ENCODE data around the gene PRICKLE3.

PRICKLE3 gene

GRCh38 chrX:49199315-49199595 lies 13.1 kb upstream of the PRICKLE3 start:
- H3K9ac ChIP-seq (ENCODE audit: low read length) = peak overlapping the region; percentile 62; the same call in 1 of the 2 replicates
- no peak overlapping the region for H3K27ac ChIP-seq (ENCODE audit: low read length)
- no peaks in the 10 kb centered on the region for H4K20me1 ChIP-seq (ENCODE audit: insufficient read depth, low read length)
- no peaks in the 10 kb centered on the region for H3K27me3 ChIP-seq (ENCODE audit: low read depth, low read length)
- H3K4me2 ChIP-seq (ENCODE audit: low read length) = peak overlapping the region; percentile 74
- no peaks in the 10 kb centered on the region for H3K9me3 ChIP-seq (ENCODE audit: insufficient read depth, low read length)
- H2AFZ ChIP-seq (ENCODE audit: low read depth, low read length) = no peak overlapping the region
- no peak for TF ChIP-seq EZH2phosphoT487 (IDR thresholded peaks at IDR 0.05; ENCODE audit: low read depth)
- no peak for TF ChIP-seq CTCF (IDR thresholded peaks at IDR 0.05; ENCODE audit: low read depth, low read length)
- no peaks in the 10 kb centered on the region for H3K36me3 ChIP-seq (replicated peaks; ENCODE audit: low read depth, low read length)
- H3K79me2 ChIP-seq (ENCODE audit: low read length) = no peaks in the 10 kb centered on the region
- H3K4me3 ChIP-seq (ENCODE audit: low read length) = peak overlapping the region; percentile 85
- H3K4me1 ChIP-seq (ENCODE audit: low read length) = peaks cover 12% of the 10 kb centered on the region

DNA sequence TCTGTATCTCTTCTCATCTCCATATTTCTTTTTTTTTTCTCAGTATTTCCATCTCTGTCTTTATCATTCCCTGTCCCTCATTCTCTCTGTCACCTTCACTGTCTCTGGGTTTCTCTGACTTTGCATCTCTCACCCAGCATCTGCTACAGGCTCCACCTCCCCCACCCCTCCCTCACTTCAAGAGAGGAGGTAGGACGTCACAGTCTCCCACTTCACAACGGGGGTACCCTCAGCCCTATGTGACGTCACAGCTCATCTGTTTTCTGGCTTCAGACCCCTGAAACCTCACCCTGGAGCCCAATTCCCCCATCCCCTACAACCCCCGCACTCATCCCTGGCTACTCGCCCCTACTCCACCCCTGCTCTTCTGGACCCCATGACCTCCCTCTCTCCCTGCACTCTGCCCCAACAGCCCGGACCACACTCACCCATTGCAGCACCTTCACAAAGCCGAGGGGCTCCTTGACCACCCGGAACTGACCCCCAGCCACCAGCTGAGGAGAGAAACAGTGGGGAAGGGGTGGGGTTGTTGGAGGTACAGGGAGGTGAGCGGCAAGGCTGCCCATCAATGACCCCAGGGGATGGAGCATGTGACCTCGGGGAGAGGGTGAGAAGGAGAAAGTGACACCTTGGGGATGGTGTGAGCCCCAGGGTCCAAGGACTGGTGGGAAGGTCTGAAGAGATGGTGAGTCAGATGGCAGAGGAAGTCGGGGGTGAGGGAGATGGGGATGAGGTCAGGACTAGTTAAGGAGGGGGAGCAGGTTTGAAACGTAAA lies 12.6 kb upstream of the PRICKLE3 start:
- Histone ChIP-seq H2AFZ (ENCODE audit: low read depth, low read length) (no peak overlapping the region), H3K4me1 (ENCODE audit: low read length) (peaks cover 12% of the 10 kb centered on the region), H3K27ac (ENCODE audit: low read length) (no peak overlapping the region), H3K36me3 (replicated peaks; ENCODE audit: low read depth, low read length) (no peaks in the 10 kb centered on the region), H3K4me3 (ENCODE audit: low read length) (peak overlapping the region; percentile 85), H3K4me2 (ENCODE audit: low read length) (peak overlapping the region; percentile 74), H4K20me1 (ENCODE audit: insufficient read depth, low read length) (no peaks in the 10 kb centered on the region), H3K79me2 (ENCODE audit: low read length) (no peaks in the 10 kb centered on the region), H3K27me3 (ENCODE audit: low read depth, low read length) (no peaks in the 10 kb centered on the region), H3K9me3 (ENCODE audit: insufficient read depth, low read length) (no peaks in the 10 kb centered on the region), H3K9ac (ENCODE audit: low read length) (no peak overlapping the region)
- TF ChIP-seq CTCF (IDR thresholded peaks at IDR 0.05; ENCODE audit: low read depth, low read length) = no peak
- no peak for TF ChIP-seq EZH2phosphoT487 (IDR thresholded peaks at IDR 0.05; ENCODE audit: low read depth)

GRCh38 chrX:49197543-49198087 lies 11.4 kb upstream of the PRICKLE3 start:
- no peaks in the 10 kb centered on the region for H3K36me3 ChIP-seq (replicated peaks; ENCODE audit: low read depth, low read length)
- no peak overlapping the region for H3K9ac ChIP-seq (ENCODE audit: low read length)
- H2AFZ ChIP-seq (ENCODE audit: low read depth, low read length) = no peak overlapping the region
- TF ChIP-seq CTCF (IDR thresholded peaks at IDR 0.05; ENCODE audit: low read depth, low read length) (no peak), EZH2phosphoT487 (IDR thresholded peaks at IDR 0.05; ENCODE audit: low read depth) (no peak)
- no peaks in the 10 kb centered on the region for H3K79me2 ChIP-seq (ENCODE audit: low read length)
- peaks cover 13% of the 10 kb centered on the region for H3K4me1 ChIP-seq (ENCODE audit: low read length)
- H3K27me3 ChIP-seq (ENCODE audit: low read depth, low read length) = no peaks in the 10 kb centered on the region
- no peak overlapping the region for H3K27ac ChIP-seq (ENCODE audit: low read length)
- no peaks in the 10 kb centered on the region for H3K9me3 ChIP-seq (ENCODE audit: insufficient read depth, low read length)
- no peak overlapping the region for H3K4me2 ChIP-seq (ENCODE audit: low read length)
- H4K20me1 ChIP-seq (ENCODE audit: insufficient read depth, low read length) = no peaks in the 10 kb centered on the region
- H3K4me3 ChIP-seq (ENCODE audit: low read length) = no peak overlapping the region

DNA sequence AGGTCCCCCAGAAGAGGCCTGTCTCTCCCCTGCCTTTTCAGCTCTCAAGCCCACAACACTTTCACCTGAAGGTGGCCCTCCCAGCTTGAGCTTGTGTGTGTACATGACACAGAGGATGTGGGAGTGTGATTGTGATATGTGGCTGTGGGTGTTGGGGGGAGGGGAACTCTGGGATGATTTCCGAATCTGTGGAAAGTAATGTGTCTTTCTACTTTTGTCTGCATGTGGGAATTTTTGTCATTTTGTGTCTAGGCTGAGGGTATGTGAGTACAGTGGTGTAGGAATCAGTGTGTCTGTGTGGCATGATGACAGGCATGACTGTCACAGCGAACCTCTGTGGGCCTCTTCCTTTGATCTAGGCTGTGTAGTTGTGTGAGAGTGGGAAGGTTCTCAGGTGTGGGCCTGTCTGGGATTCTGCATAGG lies 7.4 kb upstream of the PRICKLE3 start:
- H3K4me1 ChIP-seq (ENCODE audit: low read length) = peaks cover 11% of the 10 kb centered on the region; the same call in 1 of the 2 replicates
- TF ChIP-seq CTCF (IDR thresholded peaks at IDR 0.05; ENCODE audit: low read depth, low read length) = no peak
- H3K9me3 ChIP-seq (ENCODE audit: insufficient read depth, low read length) = no peaks in the 10 kb centered on the region

More for the DNA sequence above, 7.4 kb upstream of the PRICKLE3 start:
- H4K20me1 ChIP-seq (ENCODE audit: insufficient read depth, low read length) = no peaks in the 10 kb centered on the region
- H3K36me3 ChIP-seq (replicated peaks; ENCODE audit: low read depth, low read length) = no peaks in the 10 kb centered on the region
- H3K9ac ChIP-seq (ENCODE audit: low read length) = no peak overlapping the region
- H3K27me3 ChIP-seq (ENCODE audit: low read depth, low read length) = no peaks in the 10 kb centered on the region
- H3K4me3 ChIP-seq (ENCODE audit: low read length) = no peak overlapping the region
- no peaks in the 10 kb centered on the region for H3K79me2 ChIP-seq (ENCODE audit: low read length)
- no peak overlapping the region for H3K4me2 ChIP-seq (ENCODE audit: low read length)
- no peak overlapping the region for H2AFZ ChIP-seq (ENCODE audit: low read depth, low read length)
- no peak overlapping the region for H3K27ac ChIP-seq (ENCODE audit: low read length)

All from OCI-LY3 (cell line).